Testis (tissue), 3 donors: ENCODE results near the gene LRCH2. TPM values are rescaled to one million over a fixed set of nuclear protein-coding genes. Genes with fewer than 3 reads are reported as not detected.

ENCODE experiments used
- DNase-seq: peaks from one replicate; pipeline ENCODE4 v3.0.0-alpha.2; 2019
- H3K27ac ChIP-seq, 2 donors: fragments of 200-600 bp; sonication (generic); one replicate each; pipeline ENCODE4 v1.5.1; 2019
- H3K27me3 ChIP-seq: fragments of 200-600 bp; sonication (generic); one replicate; pipeline ENCODE4 v1.5.1; 2019
- H3K36me3 ChIP-seq: fragments of 200-600 bp; sonication (generic); one replicate; pipeline ENCODE4 v1.5.1; 2017; ENCODE audit warnings: low read depth; ENCODE audit errors: missing control alignments
- H3K4me1 ChIP-seq: fragments of 200-600 bp; sonication (generic); one replicate; pipeline ENCODE4 v1.5.1; 2019
- H3K4me3 ChIP-seq, 2 donors: fragments of 200-600 bp; sonication (generic); one replicate each; pipeline ENCODE4 v1.5.1; 2017 to 2019
- H3K9me3 ChIP-seq: fragments of 200-600 bp; sonication (generic); one replicate; pipeline ENCODE4 v1.5.1; 2017
- CTCF ChIP-seq, 3 experiments: fragments of 450-650 bp in 2 of 3; fragments of 200-600 bp in 1 of 3; sonication (generic) in 1 of 3; IDR thresholded peaks; one replicate each; pipeline ENCODE4 v1.5.1; 2016 to 2019; ENCODE audit warnings: antibody characterized with exemption in 3 of 3, mild to moderate bottlenecking in 2 of 3, moderate library complexity in 1 of 3
- POLR2A ChIP-seq: fragments of 450-650 bp; IDR thresholded peaks from one replicate; pipeline ENCODE4 v1.6.1; 2017; ENCODE audit warnings: antibody characterized with exemption, mild to moderate bottlenecking, moderate library complexity
- intact Hi-C: fragments of 100-400 bp; cut with DNase I; formaldehyde crosslinking; loops from one replicate; pipeline ENCODE4 v1.15.1; 2023; ENCODE audit warnings: low total_unique reads
- polyA plus RNA-seq: library from polyadenylated mRNA; stranded (reverse); fragments of 350-450 nt; fragmentation: Illumina TruSeq; extraction: RNeasy Lipid Tissue Mini Kit (QIAGEN cat#74804); gene quantifications from one replicate; pipeline ENCODE4 v1.2.3, GENCODE V29; 2014; ENCODE audit warnings: low read depth, low replicate concordance; ENCODE audit not compliant: insufficient read depth
- small RNA-seq, 2 donors: library from RNA; depleted of rRNA; stranded (forward); fragments of <200 nt; gene quantifications; one replicate each; pipeline ENCODE3, GENCODE V24; 2016
- total RNA-seq, 2 donors: library from RNA; depleted of rRNA; stranded (reverse); fragments of >200 nt; gene quantifications; one replicate each; pipeline ENCODE4 v1.2.3, GENCODE V29; 2016

The LRCH2 gene
- total and polyA plus RNA-seq, 3 donors from 2014 or later = 2.4 to 5.4 (median 3.8) TPM

- no peak for DNase-seq
- Histone ChIP-seq H3K27ac (no peak overlapping the region), H3K4me3 (no peak overlapping the region), H3K27me3 (no peaks in the 10 kb centered on the region), H3K9me3 (no peaks in the 10 kb centered on the region), H3K36me3 (no peaks in the 10 kb centered on the region), H3K4me1 (no peaks in the 10 kb centered on the region)
- no peak for TF ChIP-seq CTCF (IDR thresholded peaks at IDR 0.05)
- TF ChIP-seq POLR2A = no peak
- intact Hi-C loops = no loop called here
These were observed 168.6 kb downstream of the LRCH2 start for GRCh38 chrX:115065304-115065703.

Small RNA genes lying within 50 kb of the gene (small RNA-seq; reads per million reads assigned to genes)
- gene RF00019 (0 reads per million in 2 donors), gene SNORA35B (53.7 to 83.3 reads per million in 2 donors)

Other genes with a start within 250 kb of the LRCH2 start
- 10 to 100 TPM in 1 of 2 donors, 1 to 10 TPM in 1; 9.7 to 15.5 TPM for gene IL13RA2, start 216.5 kb downstream of the LRCH2 start, total RNA-seq
- gene IL13RA2, start 216.5 kb downstream of the LRCH2 start, polyA plus RNA-seq = 36.5 TPM
- 1 to 10 TPM; 4.6 to 5.1 TPM for gene RBMXL3, start 44.7 kb downstream of the LRCH2 start, total RNA-seq
- 4.3 TPM for gene RBMXL3, start 44.7 kb downstream of the LRCH2 start, polyA plus RNA-seq
- 10 to 100 TPM in 1 of 2 donors, 1 to 10 TPM in 1; 9.4 to 13.7 TPM for gene LUZP4, start 55.6 kb upstream of the LRCH2 start, total RNA-seq
- gene LUZP4, start 55.6 kb upstream of the LRCH2 start, polyA plus RNA-seq = 11.2 TPM